ENCODE measurements around the gene GPSM1. TPM values are rescaled to one million over a fixed set of nuclear protein-coding genes. Genes with fewer than 3 reads are reported as not detected.

The GPSM1 gene
- polyA plus RNA-seq, 1 donor: 28.5 TPM

GRCh38 chr9:136333486-136333885, 6.1 kb downstream of the GPSM1 start:
- no peak for DNase-seq

GRCh38 chr9:136334541-136334940, 7.2 kb downstream of the GPSM1 start:
- DNase-seq: no peak

GRCh38 chr9:136335296-136336155, 8.2 kb downstream of the GPSM1 start:
- DNase-seq: no peak

DNA sequence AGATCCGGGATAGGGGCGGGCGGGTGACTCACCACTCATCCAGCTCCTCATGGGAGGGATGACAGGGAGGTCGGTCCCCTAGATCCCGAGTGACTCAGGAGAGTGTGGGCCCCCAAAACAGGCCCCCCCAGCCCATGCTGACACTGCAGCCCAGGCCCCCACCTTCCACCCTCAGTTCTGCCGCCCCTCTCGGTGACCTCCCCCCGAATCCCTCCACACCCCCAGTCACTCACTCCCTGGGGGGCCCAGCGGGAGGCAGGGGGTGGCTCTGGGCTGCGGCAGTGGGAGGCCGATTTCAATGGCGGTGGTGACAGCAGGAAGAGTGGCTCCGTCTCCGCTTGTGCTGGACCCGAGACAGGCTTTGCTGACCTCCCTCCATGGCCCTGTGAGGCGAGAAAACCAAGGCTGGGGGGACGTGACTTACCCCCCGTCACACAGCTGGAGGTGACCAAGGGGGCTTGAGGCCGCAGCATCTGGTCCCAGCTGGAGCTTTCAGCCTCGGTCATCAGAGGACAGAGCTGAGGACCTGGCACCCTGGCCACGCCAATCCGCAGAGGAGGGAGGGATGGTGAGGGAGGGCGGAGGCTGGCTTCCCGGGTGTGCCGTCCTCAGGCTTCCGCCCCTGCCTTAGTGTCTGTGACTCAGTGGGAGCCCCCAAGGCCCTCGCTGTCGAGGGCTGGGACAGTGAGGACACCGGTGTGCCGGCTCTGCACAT, 9.0 kb downstream of the GPSM1 start:
- no peak for DNase-seq

GRCh38 chr9:136336881-136337280, 9.5 kb downstream of the GPSM1 start:
- no peak for DNase-seq

- no peak for DNase-seq
Measured at GRCh38 chr9:136337416-136338395, 10.4 kb downstream of the GPSM1 start.

GRCh38 chr9:136338511-136338910, 11.2 kb downstream of the GPSM1 start:
- DNase-seq: no peak

DNA sequence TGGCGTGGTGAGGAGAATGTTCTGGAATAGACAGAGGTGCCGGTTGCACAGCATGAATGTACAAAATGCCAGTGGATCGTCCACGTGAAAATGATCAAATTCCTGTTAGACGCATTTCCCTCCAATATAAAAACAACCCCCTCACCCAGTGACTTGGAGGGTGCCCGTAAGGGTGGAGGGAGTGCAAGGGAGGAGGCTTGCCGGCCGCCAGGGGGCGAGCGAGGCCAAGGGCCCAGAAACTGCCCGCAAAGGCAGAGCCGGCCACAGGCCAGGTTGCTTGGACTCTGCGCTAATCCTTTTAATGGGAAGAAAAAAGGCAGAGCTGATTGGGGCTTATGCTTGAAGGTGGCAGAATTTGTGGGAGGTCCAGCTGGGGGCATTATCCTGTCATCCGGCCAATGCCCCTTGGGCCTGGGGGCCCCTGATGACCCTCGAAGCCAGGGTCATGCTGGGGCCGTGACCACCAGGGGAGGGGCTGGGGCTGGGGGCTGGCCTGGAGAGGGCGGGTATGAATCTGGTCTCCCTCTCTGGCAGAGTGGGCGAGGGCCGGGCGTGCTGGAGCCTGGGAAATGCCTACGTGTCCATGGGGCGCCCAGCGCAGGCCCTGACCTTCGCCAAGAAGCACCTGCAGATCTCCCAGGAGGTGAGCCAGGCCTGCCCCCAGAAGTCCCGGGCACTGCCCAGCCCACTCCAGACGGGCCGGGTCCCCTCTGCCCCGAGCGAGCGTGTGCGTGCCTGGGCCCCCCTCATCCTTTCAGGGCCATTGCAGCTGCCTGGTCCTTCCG, 12.0 kb downstream of the GPSM1 start:
- no peak for DNase-seq

DNA sequence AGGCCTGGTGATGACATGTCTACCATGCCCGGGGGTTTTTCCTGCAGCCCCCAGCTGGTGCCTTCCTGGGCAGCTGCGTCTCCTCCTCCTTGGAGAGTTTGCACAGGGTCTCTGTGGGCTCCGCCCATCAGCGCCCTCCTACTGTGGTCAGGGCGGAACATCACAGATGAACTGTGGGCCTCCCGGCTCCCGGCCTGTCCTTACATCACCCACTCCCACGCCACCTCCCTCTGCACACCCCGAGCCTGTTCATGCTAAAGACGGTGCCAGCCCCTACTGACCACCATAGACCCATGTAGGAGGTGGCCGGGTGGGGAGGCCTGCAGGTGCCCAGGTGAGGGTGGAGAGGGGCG, 12.6 kb downstream of the GPSM1 start:
- DNase-seq: no peak

- DNase-seq: no peak
Measured at GRCh38 chr9:136340356-136341041, 13.2 kb downstream of the GPSM1 start.

DNA sequence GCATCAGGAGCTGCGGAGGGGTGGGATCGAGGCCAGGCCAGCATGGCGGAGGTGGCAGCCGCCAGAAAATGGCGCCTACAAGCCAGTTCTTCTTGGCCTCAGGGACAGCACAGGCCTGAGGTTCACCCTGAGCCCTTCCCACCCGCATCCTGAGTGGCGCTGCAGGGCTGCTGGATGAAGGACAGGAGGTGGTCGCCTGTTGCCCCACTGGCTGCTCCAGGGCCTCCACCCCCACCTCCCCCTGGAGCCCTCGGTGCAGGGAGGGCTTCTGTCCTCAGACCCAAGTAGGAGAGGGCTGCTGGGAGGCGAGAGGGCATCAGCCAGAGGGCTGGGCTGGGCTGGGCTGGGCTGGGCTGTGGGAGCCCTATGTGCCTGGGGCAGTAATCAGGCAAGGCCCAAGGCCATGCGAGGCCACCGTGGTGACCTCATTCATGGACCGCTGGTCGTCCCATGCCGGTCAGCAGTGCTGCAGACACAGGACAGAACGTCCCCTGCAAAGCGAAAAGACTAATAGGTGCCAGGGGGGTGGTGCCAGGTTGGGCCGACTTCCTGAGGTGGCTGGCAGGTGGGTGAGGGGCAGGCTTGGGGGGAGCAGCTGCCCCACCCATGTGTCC, 13.8 kb downstream of the GPSM1 start:
- DNase-seq: no peak

DNA sequence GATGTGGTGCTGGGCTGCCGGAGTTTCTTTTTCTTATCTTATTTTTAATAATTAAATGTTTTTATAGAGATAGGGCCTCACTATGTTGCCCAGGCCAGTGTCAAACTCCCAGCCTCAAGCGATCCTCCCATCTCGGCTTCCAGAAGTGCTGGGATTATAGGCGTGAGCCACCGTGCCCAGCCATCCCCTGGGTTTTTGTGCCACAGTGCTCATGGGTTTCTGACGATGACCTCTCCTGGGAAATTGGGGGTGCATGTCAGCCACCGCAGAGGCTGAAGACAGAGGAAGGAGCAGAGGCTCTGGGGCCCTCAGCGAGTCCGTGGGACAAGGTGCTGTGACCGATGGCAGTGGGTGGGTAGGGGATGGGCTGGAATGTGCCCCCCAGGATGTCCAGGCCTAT, 14.4 kb downstream of the GPSM1 start:
- DNase-seq: no peak

DNA sequence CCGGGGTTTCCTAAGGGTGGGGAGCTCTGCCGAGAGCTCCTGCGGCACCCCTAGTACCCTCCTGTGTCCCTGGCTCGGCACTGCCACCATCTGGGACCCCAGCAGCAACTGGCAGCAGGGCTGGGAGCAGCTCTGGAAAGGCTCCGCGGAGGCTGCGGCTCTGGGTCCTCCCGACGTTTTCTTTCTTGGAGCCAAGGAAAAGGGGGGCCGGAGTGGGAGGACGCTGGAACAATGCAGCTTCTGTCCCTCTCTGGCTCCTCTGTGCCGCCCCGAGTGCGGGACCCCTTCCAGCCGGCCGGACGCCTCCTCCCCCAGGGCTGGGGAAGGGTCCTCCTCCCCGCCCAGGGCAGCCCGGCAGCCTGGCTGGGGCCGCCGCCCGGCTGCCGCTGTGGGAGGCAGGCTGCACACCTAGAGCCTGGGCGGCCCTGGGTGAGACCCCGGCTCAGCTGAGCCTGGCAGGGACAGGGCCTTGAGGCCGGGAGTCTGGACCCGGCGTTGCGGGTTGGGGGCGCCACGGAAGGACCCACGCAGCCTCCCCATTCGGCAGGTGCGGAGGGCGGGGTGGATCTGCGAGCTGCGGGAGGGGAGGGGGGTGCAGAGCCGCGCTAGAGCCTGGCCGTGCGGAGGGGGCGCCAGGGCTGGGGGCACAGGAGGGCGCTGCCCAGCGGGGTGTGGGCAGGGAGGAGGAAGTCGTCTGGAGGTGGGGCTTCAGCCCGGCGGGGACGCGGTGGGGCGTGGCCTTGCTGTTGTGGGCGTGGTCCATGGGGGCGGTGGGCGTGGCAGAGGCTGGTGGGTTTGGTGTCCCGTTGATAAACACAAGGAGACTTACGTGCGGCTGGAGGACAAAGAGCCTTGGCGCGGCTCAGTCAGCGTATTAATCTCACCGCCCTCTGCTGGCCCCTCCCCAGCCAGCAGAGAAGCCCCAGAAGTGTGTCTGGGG, 15.1 kb downstream of the GPSM1 start:
- no peak for DNase-seq

- DNase-seq: no peak
Measured at GRCh38 chr9:136343121-136343883, 16.0 kb downstream of the GPSM1 start.

- DNase-seq: no peak
Measured at GRCh38 chr9:136343884-136344269, 16.5 kb downstream of the GPSM1 start.

GRCh38 chr9:136344544-136345280, 17.4 kb downstream of the GPSM1 start:
- no peak for DNase-seq

DNA sequence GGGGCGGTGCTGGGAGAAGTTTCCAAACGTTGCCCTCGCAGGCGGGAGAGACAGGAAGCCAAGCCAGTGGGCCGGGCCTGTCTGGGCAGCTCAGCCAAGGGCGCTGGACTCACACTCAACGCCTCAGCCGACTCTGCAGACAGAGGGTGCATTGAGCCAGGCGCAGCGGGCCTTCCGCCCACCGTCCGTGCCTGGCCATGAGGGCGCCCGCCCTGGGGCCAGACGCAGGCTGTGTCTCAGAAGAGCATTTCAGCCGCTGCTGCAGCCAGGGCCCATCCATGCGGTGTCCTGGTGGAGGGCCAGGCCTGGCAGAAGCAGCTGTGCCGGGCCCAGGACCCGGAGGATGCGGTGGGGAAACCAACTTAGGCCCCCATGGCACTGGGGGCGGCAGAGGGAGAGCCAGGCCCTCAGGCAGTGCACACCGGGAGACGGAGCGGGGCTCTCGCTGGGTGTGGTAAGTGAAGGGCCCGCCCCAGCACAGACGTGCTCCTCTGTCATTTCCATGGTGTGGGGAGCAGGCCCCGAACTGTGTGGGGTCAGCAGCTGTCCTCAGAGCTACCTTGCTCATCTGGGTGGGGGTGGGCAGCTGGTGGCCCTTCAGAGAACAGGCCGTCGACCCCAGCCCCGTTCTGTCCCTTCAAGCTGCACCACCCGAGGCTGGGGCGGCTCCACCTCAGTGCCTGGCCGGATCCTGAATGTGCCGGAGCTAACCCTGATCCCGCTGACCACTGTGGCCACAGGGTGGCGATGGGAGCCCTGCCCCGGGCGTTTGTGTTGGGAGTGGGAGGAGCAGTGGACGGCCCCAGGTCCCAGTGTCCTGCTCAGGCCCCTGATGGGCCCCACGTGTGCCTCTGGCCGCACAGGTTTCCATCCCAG, 18.2 kb downstream of the GPSM1 start:
- DNase-seq: no peak
